ENCODE measurements around the gene PAFAH1B2.
A peak's percentile ranks its signal among the peaks of the same experiment; 100 is the strongest.
"Not testable (repeated sequence)": the region's sequence is repeated elsewhere in the genome, so short reads cannot be mapped to it uniquely, and the experiment has no call there.

The PAFAH1B2 gene

GRCh38 chr11:117143871-117144476, at the start of gene PAFAH1B2:
Gene PAFAH1B2 (plus strand): TSS chr11:117144287. CDS start chr11:117152448, 8,161 bp downstream.
- DNase-seq (ENCODE audit: low spot score) = peak; percentile 96

GRCh38 chr11:117094776-117095175, 49.3 kb upstream of the PAFAH1B2 start:
- no peak for DNase-seq (ENCODE audit: low spot score)

GRCh38 chr11:117095284-117096161, 48.6 kb upstream of the PAFAH1B2 start:
- DNase-seq (ENCODE audit: low spot score) = no peak

- DNase-seq (ENCODE audit: low spot score) = no peak
Observed at GRCh38 chr11:117096201-117096991, 47.7 kb upstream of the PAFAH1B2 start.

- DNase-seq (ENCODE audit: low spot score) = no peak
Observed at GRCh38 chr11:117097014-117097388, 47.1 kb upstream of the PAFAH1B2 start.

- DNase-seq (ENCODE audit: low spot score) = no peak
Observed at GRCh38 chr11:117097389-117098268, 46.5 kb upstream of the PAFAH1B2 start.

- DNase-seq (ENCODE audit: low spot score) = peak; percentile 97
Observed at GRCh38 chr11:117098269-117099232, 45.5 kb upstream of the PAFAH1B2 start, which contains the start of gene SIK3. Gene SIK3 (minus strand): TSS chr11:117098428. CDS start chr11:117098415, 13 bp downstream.

GRCh38 chr11:117099696-117100095, 44.4 kb upstream of the PAFAH1B2 start:
- no peak for DNase-seq (ENCODE audit: low spot score)

- no peak for DNase-seq (ENCODE audit: low spot score)
Observed at GRCh38 chr11:117100556-117100955, 43.5 kb upstream of the PAFAH1B2 start.

- no peak for DNase-seq (ENCODE audit: low spot score)
Observed at GRCh38 chr11:117107701-117108590, 36.1 kb upstream of the PAFAH1B2 start.

GRCh38 chr11:117110294-117110950, 33.7 kb upstream of the PAFAH1B2 start:
- DNase-seq (ENCODE audit: low spot score) = no peak

GRCh38 chr11:117112497-117112896, 31.6 kb upstream of the PAFAH1B2 start:
- not testable (repeated sequence) for DNase-seq (ENCODE audit: low spot score)

- not testable (repeated sequence) for DNase-seq (ENCODE audit: low spot score)
Observed at GRCh38 chr11:117112939-117113338, 31.1 kb upstream of the PAFAH1B2 start.

GRCh38 chr11:117117681-117118080, 26.4 kb upstream of the PAFAH1B2 start:
- DNase-seq (ENCODE audit: low spot score) = no peak

- no peak for DNase-seq (ENCODE audit: low spot score)
Observed at GRCh38 chr11:117121176-117121575, 22.9 kb upstream of the PAFAH1B2 start.

- DNase-seq (ENCODE audit: low spot score) = no peak
Observed at GRCh38 chr11:117122556-117122955, 21.5 kb upstream of the PAFAH1B2 start.

GRCh38 chr11:117126223-117126965, 17.7 kb upstream of the PAFAH1B2 start:
- DNase-seq (ENCODE audit: low spot score) = no peak

All from COLO829 (cell line).